Stimulated activated CD8-positive, alpha-beta memory T cell treated with anti-CD3 and anti-CD28 coated beads, Interleukin-12 subunit alpha, Interleukin-12 subunit beta, amount 100 ng/mL, for 1 hour (primary cell): ENCODE data around the gene BANP.
"Not testable (repeated sequence)": the region's sequence is repeated elsewhere in the genome, so short reads cannot be mapped to it uniquely, and the experiment has no call there.

Experiments
- DNase-seq: peaks from one replicate; pipeline ENCODE4 v3.0.0-alpha.2; 2020; ENCODE audit warnings: low read depth

Gene BANP

DNA sequence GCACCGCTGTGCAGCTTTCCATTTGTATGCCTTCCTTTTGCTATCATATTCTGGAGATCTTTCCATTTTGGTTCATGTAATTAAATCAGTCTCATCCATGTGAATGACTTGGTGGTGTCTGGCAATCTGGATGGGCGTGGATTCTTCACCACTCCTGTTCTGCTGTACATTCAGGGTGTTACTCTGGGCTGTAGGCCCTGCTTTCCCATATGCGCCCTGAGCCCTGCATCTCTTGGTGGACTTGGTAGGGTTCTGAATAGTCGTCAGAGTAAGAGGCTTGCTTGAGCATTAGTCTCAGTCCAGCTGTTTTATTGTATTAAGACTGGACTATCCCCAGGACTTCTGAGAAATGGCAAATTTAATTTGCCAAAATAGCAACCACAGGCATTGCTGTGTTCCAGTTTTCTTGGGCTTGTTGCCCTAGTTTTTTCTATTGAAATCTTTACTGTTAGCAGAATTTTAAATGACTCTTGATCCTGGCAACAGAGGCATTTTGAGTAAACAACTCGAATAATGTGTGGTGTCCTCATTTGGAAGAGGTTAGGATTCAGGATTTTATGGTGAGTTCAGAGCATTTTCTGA lies 14.9 kb downstream of the BANP start:
- DNase-seq, result no peak

- no peak for DNase-seq
These were observed 15.5 kb downstream of the BANP start for GRCh38 chr16:87966685-87967185.

DNA sequence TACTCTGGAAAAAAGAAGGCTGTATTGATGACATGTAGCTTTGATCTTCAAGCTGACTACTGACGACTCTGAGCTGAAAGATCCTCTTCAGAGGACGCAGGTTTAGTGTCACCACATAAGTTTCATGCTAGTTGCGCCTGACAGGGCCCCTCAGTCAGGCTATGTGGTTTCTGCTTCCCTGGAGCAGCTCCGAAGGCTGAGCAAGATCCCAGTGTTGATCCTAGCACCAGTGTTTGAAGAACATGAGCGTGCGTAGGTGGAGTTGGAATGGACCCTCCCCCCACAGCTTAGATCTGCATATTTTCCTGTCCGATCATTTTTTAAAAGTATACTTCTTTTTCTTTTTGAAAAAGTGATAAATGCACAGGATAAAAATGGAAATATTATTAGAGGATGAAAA lies 17.3 kb downstream of the BANP start:
- DNase-seq, result no peak

DNA sequence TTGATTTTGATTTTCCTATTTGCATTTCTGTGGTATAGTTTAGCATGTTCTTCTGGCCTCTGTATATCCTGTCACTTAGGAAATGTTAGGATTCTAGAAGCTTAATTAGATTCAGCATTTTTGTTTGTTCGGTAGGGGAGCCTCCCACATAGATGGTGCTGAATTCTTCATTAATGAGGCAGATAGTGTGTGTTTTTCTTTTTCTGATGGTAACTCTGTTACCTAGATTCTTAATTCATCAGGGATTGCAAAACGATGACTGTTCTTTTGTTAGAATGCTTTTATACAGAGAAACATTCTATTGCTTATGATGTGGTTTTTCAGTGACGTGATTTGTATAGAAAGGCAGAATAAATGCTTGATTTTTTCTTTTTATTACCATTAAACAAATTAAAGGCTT lies 19.0 kb downstream of the BANP start:
- no peak for DNase-seq

DNA sequence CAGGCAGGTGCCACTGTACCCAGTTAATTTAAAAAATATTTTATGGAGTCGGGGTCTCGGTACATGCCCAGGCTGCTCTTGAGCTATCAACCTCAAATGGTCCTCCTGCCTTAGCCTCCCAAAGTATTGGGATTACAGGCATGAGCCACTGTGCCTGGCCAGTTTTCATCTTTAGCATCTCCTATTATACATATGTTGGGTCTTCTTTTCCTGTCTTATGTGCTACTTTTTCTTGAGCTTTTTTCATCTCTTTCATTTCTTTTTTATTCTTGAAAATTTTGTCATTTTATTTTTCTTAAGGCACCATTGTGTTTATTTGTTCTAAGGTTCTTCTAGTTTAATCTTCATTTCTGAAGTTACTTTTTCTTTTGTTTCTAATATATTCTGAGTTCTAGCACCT lies 20.7 kb downstream of the BANP start:
- no peak for DNase-seq

DNA sequence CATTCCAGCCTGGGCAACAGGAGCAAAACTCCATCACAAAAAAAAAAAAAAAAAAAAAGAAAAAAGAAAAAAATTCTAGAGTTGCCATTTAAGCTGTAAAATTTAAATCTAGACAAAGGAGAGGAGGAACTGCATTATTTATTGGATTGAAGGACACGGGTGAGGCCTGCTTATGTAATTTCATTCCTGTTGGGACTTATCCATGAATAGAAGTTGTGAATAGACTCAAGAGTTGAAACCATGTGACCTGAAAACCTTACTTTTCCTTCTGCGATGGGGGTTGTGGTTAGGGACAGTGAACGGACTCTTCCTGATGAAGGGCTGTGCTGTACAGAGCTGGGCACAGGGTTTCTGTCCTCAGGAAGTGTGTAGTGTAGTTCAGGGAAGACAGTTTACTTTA lies 22.5 kb downstream of the BANP start:
- DNase-seq, result no peak

DNA sequence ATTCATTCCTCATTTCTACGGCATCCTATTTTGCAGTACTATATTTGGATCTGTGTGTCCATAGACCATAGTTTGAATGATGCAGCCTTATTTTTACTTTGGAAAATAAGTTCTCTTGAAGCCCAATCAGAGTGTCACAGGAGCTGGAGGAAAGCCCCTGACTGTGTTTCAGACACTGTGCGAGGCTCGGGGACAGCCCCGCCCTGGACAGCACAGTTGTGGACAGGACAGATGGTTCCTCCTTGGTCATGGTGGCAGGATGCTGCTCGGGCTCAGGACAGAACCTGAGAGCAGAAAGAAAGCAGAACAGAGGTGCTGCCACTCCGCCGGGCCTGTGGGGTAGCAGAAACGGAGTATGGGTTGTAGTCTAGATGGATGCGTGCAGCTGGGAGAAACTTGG lies 22.9 kb downstream of the BANP start:
- no peak for DNase-seq

DNA sequence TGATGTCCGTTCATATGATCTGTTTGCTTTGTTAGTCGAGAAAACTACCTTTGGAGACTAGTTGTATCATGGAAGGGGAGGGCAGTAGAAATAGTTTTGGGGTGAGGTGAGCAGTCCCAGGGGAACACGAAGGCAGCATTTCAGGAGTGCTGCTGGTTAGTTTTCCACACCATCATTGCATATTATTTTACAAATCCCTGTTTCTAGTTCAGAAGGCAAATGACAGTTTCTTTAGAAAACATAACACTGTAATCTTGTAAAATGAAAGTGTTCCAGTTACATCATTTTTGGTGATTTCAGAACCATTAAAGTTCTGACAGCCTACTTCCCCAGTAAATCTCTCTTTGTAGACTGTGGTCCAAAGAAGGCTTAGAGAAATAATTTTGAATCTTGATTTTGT lies 25.4 kb downstream of the BANP start:
- no peak for DNase-seq

DNA sequence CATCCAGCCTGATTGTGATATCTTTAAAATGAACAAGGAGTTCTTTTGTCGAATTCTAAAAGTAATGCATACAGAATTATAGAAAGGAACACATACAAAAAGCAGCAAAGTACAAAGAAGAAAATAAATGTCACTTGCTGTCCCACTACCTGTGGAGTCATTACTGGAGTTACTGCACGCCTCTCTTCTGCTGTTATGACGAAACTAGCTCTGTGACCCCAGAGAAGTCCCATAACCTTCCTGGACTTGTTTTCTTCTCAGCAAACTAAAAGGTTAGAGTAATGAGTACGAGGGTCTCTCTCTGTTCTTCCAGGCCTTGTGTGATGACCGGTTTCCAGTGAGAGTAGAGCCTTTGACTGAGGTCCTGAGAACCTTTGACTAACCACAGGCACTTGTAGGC lies 26.9 kb downstream of the BANP start:
- no peak for DNase-seq

DNA sequence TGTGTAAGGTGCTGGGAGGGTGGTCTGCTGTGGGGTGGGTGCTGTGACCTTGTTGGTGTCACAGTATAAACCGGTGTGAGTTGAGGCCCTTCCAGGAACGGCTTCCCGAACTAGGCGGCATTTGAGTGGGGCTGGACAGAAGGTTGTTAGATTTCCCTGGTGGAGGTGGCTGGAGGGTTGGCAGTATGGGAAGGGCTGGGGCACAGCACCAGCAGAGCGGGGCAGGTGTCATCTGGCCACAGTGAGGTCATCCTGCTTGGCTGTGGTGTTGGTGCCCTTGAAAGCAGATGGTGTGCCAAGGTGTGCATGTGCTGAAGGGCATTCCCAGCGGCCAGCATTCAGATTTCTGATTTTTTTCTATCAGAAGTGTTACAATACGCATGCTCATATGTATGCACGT lies 28.1 kb downstream of the BANP start:
- no peak for DNase-seq

GRCh38 chr16:87979911-87980630 lies 28.8 kb downstream of the BANP start:
- not testable (repeated sequence) for DNase-seq

GRCh38 chr16:87981376-87981775 lies 30.1 kb downstream of the BANP start:
- DNase-seq, result not testable (repeated sequence)

- DNase-seq, result no peak
These were observed 31.4 kb downstream of the BANP start for GRCh38 chr16:87982581-87983041.

GRCh38 chr16:87983072-87983736 lies 32.0 kb downstream of the BANP start:
- not testable (repeated sequence) for DNase-seq

DNA sequence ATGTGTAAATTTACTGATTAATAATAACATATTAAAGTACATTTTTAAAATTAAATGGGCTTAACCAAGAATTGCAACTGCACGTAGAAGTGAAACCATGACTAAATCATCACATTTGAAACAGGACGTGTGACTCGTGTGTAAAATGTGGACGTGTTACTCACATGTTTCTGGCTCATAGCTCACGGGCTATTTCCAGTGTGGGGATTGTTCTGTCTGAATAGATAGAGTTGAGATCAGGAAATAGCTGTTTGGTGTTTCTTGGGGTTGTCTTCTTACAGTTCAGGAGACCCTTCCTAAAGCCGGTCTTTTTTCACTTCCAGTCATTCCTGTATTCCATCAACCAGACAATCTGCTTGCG lies 32.5 kb downstream of the BANP start:
- not testable (repeated sequence) for DNase-seq

DNA sequence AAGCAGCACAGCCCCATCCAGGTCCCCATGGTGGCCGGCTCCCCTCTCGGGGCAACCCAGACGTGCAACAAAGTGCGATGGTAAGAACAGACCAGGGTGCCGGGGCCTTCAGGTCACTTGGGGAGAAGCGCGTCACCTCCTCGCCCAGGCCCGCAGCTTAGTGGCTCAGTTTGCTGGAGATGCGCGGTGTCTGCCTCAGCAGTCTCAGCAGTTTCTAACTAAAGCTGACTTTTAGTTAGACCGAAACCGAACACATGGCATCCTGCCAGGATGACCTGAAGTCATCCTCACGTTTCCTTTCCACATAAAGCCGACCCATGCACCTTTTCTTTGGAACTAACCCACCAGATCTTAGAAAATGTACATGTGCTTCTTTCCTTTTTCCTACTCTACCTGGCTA lies 32.9 kb downstream of the BANP start:
- DNase-seq, result not testable (repeated sequence)

GRCh38 chr16:87984632-87985267 lies 33.5 kb downstream of the BANP start:
- no peak for DNase-seq

DNA sequence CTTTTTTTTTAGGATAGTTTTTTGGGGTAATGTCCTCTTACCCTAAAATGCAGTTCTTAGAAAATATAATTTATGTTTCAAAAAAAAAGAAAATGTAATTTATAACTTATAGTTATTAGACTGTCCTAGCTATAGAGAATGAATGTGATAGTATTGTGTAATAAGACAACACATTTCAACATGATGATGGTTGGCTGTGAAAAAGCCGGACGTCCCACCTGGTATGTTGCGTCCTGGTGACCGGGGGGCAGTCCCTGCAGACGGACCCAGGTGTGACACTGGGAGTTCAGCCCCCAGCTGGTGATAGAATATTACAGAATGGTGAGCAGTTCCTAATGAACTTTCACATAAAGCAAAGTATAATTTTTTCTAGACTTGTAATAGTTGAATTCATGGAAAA lies 34.3 kb downstream of the BANP start:
- DNase-seq, result not testable (repeated sequence)

DNA sequence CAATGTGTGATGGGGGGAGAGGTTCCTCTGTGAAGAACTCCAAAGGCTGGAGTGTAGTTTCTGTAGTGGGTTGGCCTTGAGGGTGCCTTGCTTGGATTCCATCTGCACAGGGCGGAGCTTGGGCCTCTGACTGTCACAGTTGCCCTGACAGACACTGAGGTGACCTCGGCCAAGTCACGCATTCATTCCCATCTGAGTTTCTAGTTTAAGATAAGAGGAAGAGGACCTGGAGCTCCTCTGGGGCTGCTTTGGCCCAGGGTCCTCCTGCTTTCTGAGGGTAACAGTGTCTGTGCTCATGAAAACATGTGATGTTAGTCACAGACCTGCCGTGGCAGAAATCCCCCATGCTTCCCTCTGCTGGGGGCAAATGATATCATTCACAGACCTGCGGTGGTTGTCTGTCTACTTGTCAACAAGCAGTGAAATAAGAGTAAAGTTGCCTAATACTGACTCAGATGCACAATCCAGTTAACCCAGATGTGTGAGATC lies 35.2 kb downstream of the BANP start:
- not testable (repeated sequence) for DNase-seq

DNA sequence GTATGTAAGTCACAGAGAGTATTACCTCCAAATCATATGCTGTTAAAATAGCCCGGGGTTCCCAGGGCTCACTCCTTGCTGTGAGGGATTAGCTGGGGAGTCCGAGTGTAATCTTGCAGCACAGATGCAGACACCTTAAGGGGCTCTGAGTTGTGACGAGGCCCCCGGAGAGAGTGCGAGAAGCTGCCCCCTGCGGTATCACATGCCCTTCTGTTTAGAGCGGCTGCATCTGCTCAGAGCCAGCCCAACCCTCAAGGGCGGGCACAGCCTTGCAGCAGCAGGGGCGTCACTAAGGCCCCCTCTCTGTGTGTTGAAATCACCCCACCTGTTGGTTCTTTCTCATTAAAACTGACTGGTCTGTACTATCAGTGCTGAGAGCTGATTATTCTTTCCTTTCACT lies 37.4 kb downstream of the BANP start:
- not testable (repeated sequence) for DNase-seq

DNA sequence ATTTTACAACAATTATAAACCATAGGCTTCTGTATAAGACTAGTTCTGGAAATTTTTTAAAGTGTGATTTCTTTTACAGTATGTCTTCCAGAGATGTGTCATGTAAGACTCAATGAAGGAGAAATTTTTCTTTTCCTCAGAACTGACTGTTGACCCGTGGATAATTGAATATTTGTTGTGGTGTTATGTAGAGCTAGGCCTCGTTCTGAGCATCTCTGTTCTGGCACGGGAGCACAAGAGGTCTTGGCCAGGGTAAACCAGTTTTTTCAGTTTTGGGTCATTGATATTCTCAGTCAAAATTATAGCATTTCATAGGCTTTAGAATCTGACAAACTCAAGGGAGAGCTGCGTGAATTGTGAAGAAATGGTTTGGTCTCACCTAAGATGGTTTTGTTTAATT lies 39.0 kb downstream of the BANP start:
- DNase-seq, result not testable (repeated sequence)

DNA sequence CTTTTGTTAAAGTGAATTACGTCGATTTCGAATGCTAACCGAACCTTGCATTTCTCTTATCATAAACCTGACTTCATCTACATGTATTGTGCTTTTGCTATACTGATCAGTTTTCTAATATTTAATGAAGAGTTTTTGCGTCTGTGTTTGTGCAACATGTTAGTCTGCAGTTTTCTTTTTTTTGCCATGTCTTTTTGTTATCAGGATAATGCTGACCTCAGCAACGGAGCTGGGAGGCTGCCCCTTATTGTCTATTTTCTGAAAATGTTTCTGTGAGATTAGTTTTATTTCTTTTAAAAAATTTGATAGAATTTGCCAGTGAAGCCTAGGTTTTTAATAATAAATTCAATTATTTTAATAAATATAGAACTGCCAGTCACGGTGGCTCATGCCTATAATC lies 40.9 kb downstream of the BANP start:
- DNase-seq, result not testable (repeated sequence)

- DNase-seq, result no peak
These were observed 42.7 kb downstream of the BANP start for GRCh38 chr16:87993901-87994300.
